ENCODE measurements around the gene YBEY. TPM values are rescaled to one million over a fixed set of nuclear protein-coding genes. Genes with fewer than 3 reads are reported as not detected.

Gene YBEY
- total and polyA plus RNA-seq, 2 of the 13 experiments (the other 11 are each of a cell fraction or from before 2014, with no cell fraction given) = 6.5 to 8.9 TPM

- no peaks in the 10 kb centered on the region for H4K20me1 ChIP-seq (ENCODE audit: insufficient read depth, low read length)
- no peak; the same call in 2 of the 3 replicates for ATAC-seq
- no peaks in the 10 kb centered on the region for H3K9me3 ChIP-seq (ENCODE audit: low read length)
- BruUV-seq (replicated peaks) = no TSS peak
- CTCF ChIA-PET (ENCODE audit: low intra/inter-chr PET ratio, low total read pairs) = no interaction called here
- H3K4me1 ChIP-seq (ENCODE audit: insufficient read depth, low read length) = peaks cover 36% of the 10 kb centered on the region
- no peak overlapping the region for H2AFZ ChIP-seq (ENCODE audit: low read length)
- WGBS (ENCODE audit: low lambda C conversion rate) = 86% methylated on average over 4 of the region's 4 CpGs
- no peak overlapping the region for H3K27ac ChIP-seq (ENCODE audit: extremely low read length, insufficient read depth, low read length)
- no peak overlapping the region for H3K4me3 ChIP-seq (replicated peaks in 1 of 3; ENCODE audit: insufficient read depth in 1 of 3, low read depth in 2 of 3, low read length in 3 of 3)
- no peak overlapping the region for H3K9ac ChIP-seq (ENCODE audit: insufficient read depth, low read depth, low read length)
- no peaks in the 10 kb centered on the region; a peak in 1 of 5 replicates for H3K27me3 ChIP-seq (ENCODE audit: control insufficient read depth in 1 of 2, insufficient read depth in 2 of 2, low read length in 2 of 2)
- peak; percentile 11 for TF ChIP-seq RBM22 (optimal IDR thresholded peaks at IDR 0.05; ENCODE audit: low read length)
- no peak for TF ChIP-seq ZNF337 (CRISPR knock-in tag; IDR thresholded peaks at IDR 0.05; ENCODE audit: borderline replicate concordance, low read depth)
- peak; percentile 60 for TF ChIP-seq ZC3H13 (CRISPR knock-in tag; IDR thresholded peaks at IDR 0.05)
- TF ChIP-seq MXD3 (CRISPR knock-in tag; IDR thresholded peaks at IDR 0.05) = no peak
- 0 out of 2 replicates have a peak, but pooled peaks have one; percentile 34 for TF ChIP-seq NCOA1 (CRISPR knock-in tag; IDR thresholded peaks at IDR 0.05)
- no peak for TF ChIP-seq TFE3 (CRISPR knock-in tag; IDR thresholded peaks at IDR 0.05)
- H3K36me3 ChIP-seq (replicated peaks in 1 of 2; ENCODE audit: control insufficient read depth in 1 of 2, insufficient read depth in 2 of 2, low read length in 2 of 2) = peaks cover 0 to 1% of the 10 kb centered on the region in 2 experiments; a peak in 1 of 5 replicates
- no peak overlapping the region for H3K4me2 ChIP-seq (ENCODE audit: low read depth, low read length)
- in situ Hi-C loops (cut with HindIII; ENCODE audit: extremely low pct_ligation_motif_present, low pct_unique_long_range_greater_than_20kb) = no loop called here
- intact Hi-C loops (cut with micrococcal nuclease; ENCODE audit: unreplicated experiment) = no loop called here
- peaks cover 28% of the 10 kb centered on the region for H3K79me2 ChIP-seq (ENCODE audit: insufficient read depth, low read length)
- FAIRE-seq = no peak
- DNase-seq (ENCODE audit: low spot score) = no peak
- POLR2A ChIA-PET = no interaction called here
Measured at GRCh38 chr21:46318464-46318845, 32.3 kb downstream of the YBEY start.

- no TSS peak for BruUV-seq (replicated peaks)
- no peak for TF ChIP-seq IKZF4 (CRISPR knock-in tag; IDR thresholded peaks at IDR 0.05; ENCODE audit: borderline replicate concordance, low read depth, not compliant biosample characterization)
- TF ChIP-seq NFKB2 (CRISPR knock-in tag; IDR thresholded peaks at IDR 0.05; ENCODE audit: borderline replicate concordance) = no peak
- TF ChIP-seq ARNT2 (CRISPR knock-in tag; IDR thresholded peaks at IDR 0.05; ENCODE audit: low read depth) = no peak
- TF ChIP-seq ZNF549 (CRISPR knock-in tag; IDR thresholded peaks at IDR 0.05) = no peak
- no peak for TF ChIP-seq ZNF530 (CRISPR knock-in tag; IDR thresholded peaks at IDR 0.05; ENCODE audit: low read depth)
- no peak for TF ChIP-seq ZBTB7A (CRISPR knock-in tag; IDR thresholded peaks at IDR 0.05)
- no peak for TF ChIP-seq PATZ1 (CRISPR knock-in tag; IDR thresholded peaks at IDR 0.05)
- TF ChIP-seq MTA1 (CRISPR knock-in tag; IDR thresholded peaks at IDR 0.05; ENCODE audit: borderline replicate concordance) = no peak
Measured at GRCh38 chr21:46319186-46319585, 33.0 kb downstream of the YBEY start.

More at GRCh38 chr21:46319186-46319585, 33.0 kb downstream of the YBEY start:
- no peak overlapping the region for H2AFZ ChIP-seq (ENCODE audit: low read length)
- no peaks in the 10 kb centered on the region for H3K9me3 ChIP-seq (ENCODE audit: low read length)
- ChIA-PET CTCF (ENCODE audit: low intra/inter-chr PET ratio, low total read pairs) (no interaction called here), POLR2A (no interaction called here)
- no peak overlapping the region for H3K4me2 ChIP-seq (ENCODE audit: low read depth, low read length)
- peaks cover 36% of the 10 kb centered on the region for H3K4me1 ChIP-seq (ENCODE audit: insufficient read depth, low read length)
- no peak for FAIRE-seq
- H3K27ac ChIP-seq (ENCODE audit: extremely low read length, insufficient read depth, low read length) = no peak overlapping the region
- no peaks in the 10 kb centered on the region for H4K20me1 ChIP-seq (ENCODE audit: insufficient read depth, low read length)
- no peak overlapping the region for H3K9ac ChIP-seq (ENCODE audit: insufficient read depth, low read depth, low read length)
- H3K27me3 ChIP-seq (ENCODE audit: control insufficient read depth in 1 of 2, insufficient read depth in 2 of 2, low read length in 2 of 2) = no peaks in the 10 kb centered on the region; a peak in 1 of 5 replicates
- intact Hi-C loops (cut with micrococcal nuclease; ENCODE audit: unreplicated experiment) = no loop called here
- WGBS (ENCODE audit: low lambda C conversion rate) = 100% methylated on average over 4 of the region's 7 CpGs
- DNase-seq (ENCODE audit: low spot score) = no peak
- no peak overlapping the region for H3K4me3 ChIP-seq (replicated peaks in 1 of 3; ENCODE audit: insufficient read depth in 1 of 3, low read depth in 2 of 3, low read length in 3 of 3)
- in situ Hi-C loops (cut with HindIII; ENCODE audit: extremely low pct_ligation_motif_present, low pct_unique_long_range_greater_than_20kb) = no loop called here
- no peak for ATAC-seq
- H3K36me3 ChIP-seq (replicated peaks in 1 of 2; ENCODE audit: control insufficient read depth in 1 of 2, insufficient read depth in 2 of 2, low read length in 2 of 2) = peaks cover 0 to 1% of the 10 kb centered on the region in 2 experiments; a peak in 1 of 5 replicates
- peaks cover 30% of the 10 kb centered on the region for H3K79me2 ChIP-seq (ENCODE audit: insufficient read depth, low read length)
